Karpas-422 (cell line): ENCODE data around the gene USP9Y. TPM values are rescaled to one million over a fixed set of nuclear protein-coding genes. Genes with fewer than 3 reads are reported as not detected.

Experiments used
- DNase-seq: peaks from one replicate; pipeline ENCODE4 v3.0.0-alpha.2; 2015
- H2AFZ ChIP-seq: fragments of 200-600 bp; sonication (generic); 2 replicates; pipeline ENCODE4 v1.6.1; 2014; ENCODE audit warnings: antibody characterized with exemption, low read length, mixed read lengths
- H3K27ac ChIP-seq: fragments of 200-600 bp; sonication (generic); 2 replicates; pipeline ENCODE4 v1.5.1; 2014; ENCODE audit warnings: mild to moderate bottlenecking, low read length, moderate library complexity
- H3K27me3 ChIP-seq: fragments of 200-600 bp; sonication (generic); 2 replicates; pipeline ENCODE4 v1.6.1; 2014; ENCODE audit warnings: low read length, mixed read lengths
- H3K36me3 ChIP-seq: fragments of 200-600 bp; sonication (generic); 2 replicates; pipeline ENCODE4 v1.6.1; 2014; ENCODE audit warnings: low read length, mixed read lengths; ENCODE audit not compliant: insufficient read depth
- H3K4me1 ChIP-seq: fragments of 200-600 bp; sonication (generic); 2 replicates; pipeline ENCODE4 v1.6.1; 2014; ENCODE audit warnings: mild to moderate bottlenecking, low read length, mixed read lengths
- H3K4me2 ChIP-seq: fragments of 200-600 bp; sonication (generic); 2 replicates; pipeline ENCODE4 v1.6.1; 2014; ENCODE audit warnings: low read length, low read depth, mild to moderate bottlenecking; ENCODE audit not compliant: poor library complexity, severe bottlenecking
- H3K4me3 ChIP-seq: fragments of 200-600 bp; sonication (generic); 2 replicates; pipeline ENCODE4 v1.5.1; 2014; ENCODE audit warnings: mild to moderate bottlenecking, antibody characterized with exemption, low read length, mixed read lengths
- H3K79me2 ChIP-seq: fragments of 200-600 bp; sonication (generic); 2 replicates; pipeline ENCODE4 v1.6.1; 2014; ENCODE audit warnings: mild to moderate bottlenecking, low read length, mixed read lengths
- H3K9ac ChIP-seq: fragments of 200-600 bp; sonication (generic); 2 replicates; pipeline ENCODE4 v1.6.0; 2014; ENCODE audit warnings: low read length
- H3K9me2 ChIP-seq: fragments of 200-600 bp; sonication (generic), shearing (Covaris generic); replicated peaks from 2 replicates; pipeline ENCODE4 v1.6.0; 2014; ENCODE audit warnings: mild to moderate bottlenecking, low read length, moderate library complexity; ENCODE audit not compliant: insufficient read depth
- H3K9me3 ChIP-seq: fragments of 300-700, 200-600 bp; sonication (generic); 2 replicates; pipeline ENCODE4 v1.6.1; 2014; ENCODE audit warnings: low read length, mixed read lengths
- H4K20me1 ChIP-seq: fragments of 200-600 bp; sonication (generic); 2 replicates; pipeline ENCODE4 v1.6.1; 2014; ENCODE audit warnings: mild to moderate bottlenecking, antibody characterized with exemption, low read length, low read depth; ENCODE audit not compliant: insufficient read depth
- total RNA-seq: library from RNA; depleted of rRNA; stranded (reverse); fragments of >200 nt; shearing (Covaris generic); gene quantifications from 2 replicates; pipeline ENCODE4 v1.2.3, GENCODE V29; 2014; ENCODE audit warnings: low replicate concordance

USP9Y gene
- total RNA-seq, 1 experiment from 2014 or later = not detected

DNA sequence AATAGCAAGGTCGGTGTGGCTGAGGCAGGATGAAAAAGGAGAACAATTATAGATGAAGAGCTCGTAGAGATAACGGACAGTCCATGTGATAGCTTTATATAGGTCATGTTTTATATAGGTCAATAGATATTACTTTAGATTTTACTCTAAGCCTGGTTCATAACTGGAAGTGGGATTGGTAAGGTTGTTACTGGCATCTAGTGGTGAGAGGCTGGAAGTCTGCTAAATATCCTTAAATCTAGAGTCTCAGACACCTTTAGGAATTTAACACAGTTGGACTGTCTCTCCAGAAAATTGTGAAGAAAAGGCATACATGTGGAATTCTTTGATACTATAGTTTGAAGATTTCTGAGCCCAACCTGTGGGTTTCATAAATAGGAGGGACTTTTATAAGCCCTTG lies 108.0 kb downstream of the USP9Y start:
- no peaks in the 10 kb centered on the region for H3K79me2 ChIP-seq
- no peak overlapping the region for H3K4me2 ChIP-seq
- no peak overlapping the region for H3K27ac ChIP-seq
- no peaks in the 10 kb centered on the region for H4K20me1 ChIP-seq
- H3K9me3 ChIP-seq = no peaks in the 10 kb centered on the region
- H2AFZ ChIP-seq = no peak overlapping the region
- H3K4me1 ChIP-seq = no peaks in the 10 kb centered on the region
- no peak overlapping the region for H3K9ac ChIP-seq
- H3K4me3 ChIP-seq = no peak overlapping the region
- H3K36me3 ChIP-seq = no peaks in the 10 kb centered on the region
- no peak for DNase-seq
- no peaks in the 10 kb centered on the region for H3K27me3 ChIP-seq
- H3K9me2 ChIP-seq = no peaks in the 10 kb centered on the region

DNA sequence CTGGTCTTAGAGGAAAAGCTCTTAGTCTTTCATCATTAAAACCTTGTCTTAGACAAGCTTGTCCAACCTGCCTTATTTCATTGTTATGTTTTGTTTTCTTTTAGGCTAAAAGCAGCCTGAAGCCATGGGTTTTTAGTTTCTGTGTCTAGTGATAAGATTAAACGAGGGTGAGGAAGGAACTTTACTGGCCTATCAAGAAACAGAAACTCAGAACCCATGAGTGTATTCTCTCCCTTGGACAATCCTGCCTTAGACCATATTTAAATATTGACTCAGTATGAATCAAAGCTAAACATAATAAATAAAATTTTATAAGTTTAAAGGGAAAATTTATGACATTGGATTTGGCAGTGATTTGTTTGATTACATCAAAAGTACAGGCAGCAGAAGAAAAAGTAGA lies 122.4 kb downstream of the USP9Y start:
- no peak for DNase-seq
- Histone ChIP-seq H3K4me2 (no peak overlapping the region), H3K27ac (no peak overlapping the region), H3K9me3 (no peaks in the 10 kb centered on the region), H3K9ac (no peak overlapping the region), H3K9me2 (no peaks in the 10 kb centered on the region), H3K4me1 (no peaks in the 10 kb centered on the region), H3K36me3 (no peaks in the 10 kb centered on the region), H4K20me1 (no peaks in the 10 kb centered on the region), H3K27me3 (no peaks in the 10 kb centered on the region), H2AFZ (no peak overlapping the region), H3K79me2 (no peaks in the 10 kb centered on the region), H3K4me3 (no peak overlapping the region)

DNA sequence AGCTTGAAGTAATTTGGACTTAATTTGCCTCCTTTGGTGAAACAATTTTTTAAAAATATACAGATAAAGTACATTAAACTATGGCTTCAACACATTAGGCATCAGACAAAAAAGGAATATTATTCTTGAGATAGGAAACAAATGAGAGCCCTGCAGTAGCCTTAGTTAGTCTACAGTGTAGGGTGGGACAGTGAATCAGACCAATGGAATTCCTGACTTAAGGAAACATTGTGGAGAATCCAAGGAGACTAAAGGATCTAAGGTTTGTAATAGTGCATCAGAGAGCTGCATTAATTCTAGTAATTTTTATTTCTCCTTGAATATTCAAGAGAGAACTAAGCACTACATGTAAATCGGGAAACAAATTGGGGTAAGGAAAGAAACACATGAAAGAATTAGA lies 125.8 kb downstream of the USP9Y start:
- H3K9me3 ChIP-seq = no peaks in the 10 kb centered on the region
- H3K4me1 ChIP-seq = no peaks in the 10 kb centered on the region
- DNase-seq = no peak
- no peak overlapping the region for H3K4me3 ChIP-seq
- H3K9me2 ChIP-seq = no peaks in the 10 kb centered on the region
- no peaks in the 10 kb centered on the region for H4K20me1 ChIP-seq
- H3K4me2 ChIP-seq = no peak overlapping the region
- no peak overlapping the region for H3K27ac ChIP-seq
- H3K9ac ChIP-seq = no peak overlapping the region
- H2AFZ ChIP-seq = no peak overlapping the region
- no peaks in the 10 kb centered on the region for H3K36me3 ChIP-seq
- H3K27me3 ChIP-seq = no peaks in the 10 kb centered on the region
- H3K79me2 ChIP-seq = no peaks in the 10 kb centered on the region

DNA sequence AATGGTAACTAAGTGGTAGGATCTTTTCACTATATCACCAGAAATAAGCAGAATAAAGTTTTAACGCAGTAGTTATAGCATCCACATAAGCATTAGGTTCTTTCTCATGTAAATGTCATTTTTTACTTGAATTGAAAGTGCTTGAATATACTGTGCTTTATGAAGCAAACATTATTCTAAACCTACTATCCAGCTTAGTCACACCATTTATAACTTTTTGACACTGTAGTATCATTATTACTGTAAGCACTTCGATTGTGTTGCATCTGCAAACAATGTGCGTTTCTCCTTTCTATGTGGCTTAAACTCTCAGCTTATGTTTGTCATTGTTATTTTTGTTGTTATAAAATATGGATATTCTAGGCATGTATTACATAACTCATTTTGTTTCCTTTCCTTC lies 132.3 kb downstream of the USP9Y start:
- Histone ChIP-seq H3K4me3 (no peak overlapping the region), H3K27me3 (no peaks in the 10 kb centered on the region), H3K9me3 (no peaks in the 10 kb centered on the region), H3K27ac (no peak overlapping the region), H3K9ac (no peak overlapping the region), H3K4me2 (no peak overlapping the region), H2AFZ (no peak overlapping the region), H3K79me2 (no peaks in the 10 kb centered on the region), H3K9me2 (no peaks in the 10 kb centered on the region), H4K20me1 (no peaks in the 10 kb centered on the region), H3K36me3 (no peaks in the 10 kb centered on the region), H3K4me1 (no peaks in the 10 kb centered on the region)
- DNase-seq = no peak

DNA sequence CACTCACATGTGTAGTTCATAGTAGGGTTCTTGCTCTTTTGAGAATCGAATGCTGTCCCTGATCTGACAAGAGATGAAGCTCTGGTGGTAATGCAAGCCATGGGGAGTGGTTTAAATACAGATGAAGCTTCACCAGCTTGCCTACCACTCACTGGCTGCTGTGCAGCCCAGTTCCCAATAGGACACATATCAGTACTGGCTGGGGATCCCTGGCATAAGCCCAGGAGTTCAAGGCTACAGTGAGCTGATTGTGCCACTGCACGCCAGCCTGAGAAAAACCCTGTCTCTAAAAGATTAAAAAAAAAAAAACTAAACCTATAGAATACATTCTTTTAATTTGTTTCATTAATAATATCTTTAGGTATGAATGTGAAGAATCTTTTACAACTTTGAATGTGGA lies 136.5 kb downstream of the USP9Y start:
- no peaks in the 10 kb centered on the region for H4K20me1 ChIP-seq
- no peaks in the 10 kb centered on the region for H3K79me2 ChIP-seq
- no peak overlapping the region for H3K4me3 ChIP-seq
- H3K27ac ChIP-seq = no peak overlapping the region
- no peak overlapping the region for H3K4me2 ChIP-seq
- H3K36me3 ChIP-seq = no peaks in the 10 kb centered on the region
- no peak overlapping the region for H2AFZ ChIP-seq
- no peaks in the 10 kb centered on the region for H3K9me2 ChIP-seq
- H3K4me1 ChIP-seq = no peaks in the 10 kb centered on the region
- DNase-seq = no peak
- H3K9me3 ChIP-seq = no peaks in the 10 kb centered on the region
- no peak overlapping the region for H3K9ac ChIP-seq
- no peaks in the 10 kb centered on the region for H3K27me3 ChIP-seq

DNA sequence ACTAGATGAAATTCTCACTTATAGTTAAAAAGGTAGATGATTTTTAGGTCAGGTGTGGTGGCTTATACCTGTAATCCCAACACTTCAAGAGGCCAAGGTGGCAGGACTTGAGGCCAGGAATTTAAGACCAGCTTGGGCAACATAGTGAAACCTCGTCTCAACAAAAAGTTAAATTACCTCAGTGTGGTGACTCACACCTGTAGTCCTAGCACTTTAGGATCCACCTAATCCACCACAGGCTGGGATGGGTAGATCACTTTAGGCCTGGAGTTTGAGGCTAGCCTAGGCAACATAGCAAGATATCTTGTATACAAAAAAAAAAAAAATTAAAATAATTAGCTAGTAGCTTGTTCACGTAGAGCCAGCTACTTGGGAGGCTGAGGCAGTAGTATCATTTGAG lies 140.3 kb downstream of the USP9Y start:
- Histone ChIP-seq H4K20me1 (no peaks in the 10 kb centered on the region), H3K79me2 (no peaks in the 10 kb centered on the region), H3K4me3 (no peak overlapping the region), H3K9ac (no peak overlapping the region), H3K27me3 (no peaks in the 10 kb centered on the region), H3K9me3 (no peaks in the 10 kb centered on the region), H3K36me3 (no peaks in the 10 kb centered on the region), H3K4me1 (no peaks in the 10 kb centered on the region), H3K9me2 (no peaks in the 10 kb centered on the region), H2AFZ (no peak overlapping the region), H3K27ac (no peak overlapping the region), H3K4me2 (no peak overlapping the region)
- DNase-seq = no peak

DNA sequence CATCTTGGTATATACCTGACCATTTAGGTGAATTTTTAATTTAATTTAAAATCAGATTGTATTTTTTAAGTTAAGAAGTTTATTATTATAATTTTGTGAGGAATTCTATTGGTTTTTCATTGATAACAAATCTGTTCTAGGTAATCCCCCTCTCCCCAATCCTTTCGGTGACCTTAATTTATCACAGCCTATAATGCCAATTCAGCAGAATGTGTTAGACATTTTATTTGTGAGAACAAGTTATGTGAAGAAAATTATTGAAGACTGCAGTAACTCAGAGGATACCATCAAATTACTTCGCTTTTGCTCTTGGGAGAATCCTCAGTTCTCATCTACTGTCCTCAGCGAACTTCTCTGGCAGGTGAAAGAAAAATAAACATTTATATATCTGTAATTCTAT lies 145.8 kb downstream of the USP9Y start:
- Histone ChIP-seq H3K27me3 (no peaks in the 10 kb centered on the region), H3K4me2 (no peak overlapping the region), H3K9me3 (no peaks in the 10 kb centered on the region), H3K9me2 (no peaks in the 10 kb centered on the region), H3K27ac (no peak overlapping the region), H3K4me1 (no peaks in the 10 kb centered on the region), H4K20me1 (no peaks in the 10 kb centered on the region), H3K36me3 (no peaks in the 10 kb centered on the region), H3K79me2 (no peaks in the 10 kb centered on the region), H3K9ac (no peak overlapping the region), H2AFZ (no peak overlapping the region), H3K4me3 (no peak overlapping the region)
- no peak for DNase-seq

DNA sequence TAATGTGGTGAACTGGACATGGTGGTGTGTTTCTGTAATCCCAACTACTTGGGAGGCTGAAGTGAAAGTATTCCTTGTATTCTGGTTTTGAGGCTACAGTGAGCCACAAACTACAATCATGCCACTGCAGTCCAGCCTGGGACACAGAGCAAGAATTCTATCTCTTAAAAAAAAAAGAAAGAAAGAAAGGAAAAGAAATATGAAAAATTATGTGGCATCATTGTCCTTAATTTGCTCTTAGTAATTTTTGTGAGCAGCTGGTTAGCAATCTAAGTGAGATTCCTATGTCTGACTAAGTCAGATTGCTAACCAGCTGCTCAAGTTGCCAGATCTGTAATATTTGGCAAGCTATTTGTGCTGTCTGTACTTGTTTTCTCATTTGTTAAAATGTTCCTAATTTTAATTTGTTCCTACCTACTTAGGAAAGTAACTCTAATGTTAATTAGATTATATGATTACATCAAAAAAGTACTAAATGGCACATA lies 154.8 kb downstream of the USP9Y start:
- H3K9ac ChIP-seq = no peak overlapping the region
- no peak for DNase-seq
- no peaks in the 10 kb centered on the region for H3K36me3 ChIP-seq
- no peaks in the 10 kb centered on the region for H3K27me3 ChIP-seq
- H3K4me2 ChIP-seq = no peak overlapping the region
- no peaks in the 10 kb centered on the region for H3K4me1 ChIP-seq
- no peaks in the 10 kb centered on the region for H4K20me1 ChIP-seq
- H3K9me3 ChIP-seq = no peaks in the 10 kb centered on the region
- no peak overlapping the region for H3K27ac ChIP-seq
- no peaks in the 10 kb centered on the region for H3K79me2 ChIP-seq
- H3K9me2 ChIP-seq = no peaks in the 10 kb centered on the region
- no peak overlapping the region for H3K4me3 ChIP-seq
- no peak overlapping the region for H2AFZ ChIP-seq

DNA sequence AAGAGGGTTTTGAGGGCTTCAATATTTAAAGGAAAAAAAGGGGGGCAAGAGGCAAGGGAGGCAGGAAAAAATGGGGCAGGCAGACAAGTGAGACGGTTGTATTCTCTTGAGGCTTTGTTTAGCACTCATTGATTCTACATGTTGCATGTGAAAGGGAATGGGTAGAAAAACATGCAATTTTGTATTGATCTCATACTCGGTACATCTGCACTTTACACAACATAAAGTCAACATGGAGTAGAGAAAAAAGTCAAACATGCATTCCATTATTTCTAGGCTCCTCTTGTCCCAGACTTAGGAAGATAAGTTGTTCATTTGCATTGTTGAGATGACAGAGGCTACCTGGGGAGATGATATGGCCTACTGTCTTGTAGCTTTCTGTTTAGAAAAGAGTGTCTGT lies 166.9 kb downstream of the USP9Y start:
- H3K4me3 ChIP-seq = no peak overlapping the region
- H3K36me3 ChIP-seq = no peaks in the 10 kb centered on the region
- H3K27ac ChIP-seq = no peak overlapping the region
- no peak overlapping the region for H3K4me2 ChIP-seq
- H3K9ac ChIP-seq = no peak overlapping the region
- H2AFZ ChIP-seq = no peak overlapping the region
- no peaks in the 10 kb centered on the region for H3K27me3 ChIP-seq
- no peaks in the 10 kb centered on the region for H3K4me1 ChIP-seq
- no peaks in the 10 kb centered on the region for H3K9me3 ChIP-seq
- no peaks in the 10 kb centered on the region for H4K20me1 ChIP-seq
- DNase-seq = no peak
- no peaks in the 10 kb centered on the region for H3K9me2 ChIP-seq
- H3K79me2 ChIP-seq = no peaks in the 10 kb centered on the region
